ENCODE data around the gene SPPL3.

SPPL3 gene

GRCh38 chr12:120917748-120918147 is 13.6 kb upstream of the SPPL3 start:
- DNase-seq: no peak

GRCh38 chr12:120916561-120916960 is 12.4 kb upstream of the SPPL3 start:
- DNase-seq: no peak

DNA sequence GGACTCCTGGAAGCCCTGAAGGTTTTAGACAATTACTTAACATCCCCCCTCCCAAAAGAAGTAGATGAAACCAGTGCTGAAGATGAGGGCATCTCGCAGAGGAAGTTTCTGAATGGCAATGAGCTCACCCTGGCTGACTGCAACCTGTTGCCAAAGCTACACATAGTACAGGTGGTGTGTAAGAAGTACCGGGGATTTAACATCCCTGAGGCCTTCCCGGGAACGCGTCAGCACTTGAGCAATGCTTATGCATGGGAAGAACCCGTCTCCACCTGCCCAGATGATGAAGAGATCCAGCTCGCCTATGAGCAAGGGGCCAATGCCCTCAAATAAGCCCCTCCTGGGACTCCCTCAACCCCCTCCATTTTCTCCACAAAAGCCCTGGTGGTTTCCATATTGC is 10.6 kb upstream of the SPPL3 start:
- DNase-seq: no peak

- DNase-seq: peak; percentile 23
These were observed 5.6 kb upstream of the SPPL3 start for GRCh38 chr12:120909633-120910298.

DNA sequence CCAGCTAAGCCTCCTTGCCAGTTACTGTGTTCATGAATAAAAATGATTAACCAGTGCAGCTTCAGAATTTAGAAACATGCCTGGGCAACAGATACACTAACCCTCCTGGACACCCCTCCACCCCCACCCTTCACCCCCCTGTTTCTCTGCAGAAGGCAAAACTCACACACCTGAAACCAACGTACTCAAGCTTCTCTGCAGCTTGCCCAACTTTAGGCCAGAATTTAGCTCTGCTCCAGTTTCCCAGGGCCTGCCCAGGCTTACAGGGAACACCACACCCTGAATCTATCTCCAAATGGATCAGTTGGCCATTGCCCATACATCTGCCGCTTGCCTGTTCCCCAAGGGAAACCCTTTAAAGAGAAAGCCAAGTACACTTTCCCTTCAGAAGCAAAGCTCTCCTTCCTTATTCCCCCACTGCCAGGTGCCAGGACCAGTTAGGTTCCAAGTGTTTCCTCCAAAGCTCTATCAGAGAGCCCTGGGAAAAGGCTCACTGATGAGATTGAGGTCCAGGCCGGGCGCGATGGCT is 1.8 kb upstream of the SPPL3 start:
- no peak for DNase-seq

- DNase-seq: peak; percentile 60
These were observed 554 bp downstream of the SPPL3 start for GRCh38 chr12:120903412-120904196.

GRCh38 chr12:120902846-120903411 is 1.2 kb downstream of the SPPL3 start:
- no peak for DNase-seq

DNA sequence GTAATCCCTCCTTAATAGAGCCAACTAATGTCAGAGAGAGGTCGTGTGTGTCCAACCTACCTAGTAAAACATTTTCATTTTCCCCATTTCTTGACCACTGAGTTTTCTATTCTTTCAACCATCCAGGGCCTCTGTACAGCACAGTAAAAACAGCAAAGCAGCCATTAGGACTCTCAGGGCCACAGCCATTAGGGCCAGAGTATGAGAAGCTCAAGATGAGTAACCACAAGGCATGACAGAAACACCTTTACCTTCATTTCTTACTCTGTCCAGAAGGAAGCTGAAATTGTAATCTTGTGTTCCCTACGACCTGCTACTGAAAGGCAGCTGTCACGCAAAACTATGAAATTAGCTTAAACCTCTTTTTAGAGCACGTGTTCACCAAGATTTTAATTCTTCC is 2.3 kb downstream of the SPPL3 start:
- DNase-seq: no peak

DNA sequence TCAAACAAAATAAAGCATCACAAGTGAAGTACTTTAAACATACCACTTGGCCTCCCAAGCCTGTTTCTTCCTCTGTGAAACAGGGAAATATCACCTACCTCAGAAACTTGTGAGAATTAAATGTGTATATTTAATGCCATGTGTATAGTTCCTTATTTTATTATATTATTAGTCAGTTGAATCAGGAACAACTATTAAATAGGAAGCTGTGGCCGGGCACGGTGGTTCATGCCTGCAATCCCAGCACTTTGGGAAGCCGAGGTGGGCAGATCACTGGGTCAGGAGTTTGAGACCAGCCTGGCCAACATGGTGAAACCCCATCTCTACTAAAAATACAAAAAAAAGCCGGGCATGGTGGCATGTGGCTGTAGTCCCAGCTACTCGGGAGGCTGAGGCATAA is 3.1 kb downstream of the SPPL3 start:
- DNase-seq: peak; percentile 36

GRCh38 chr12:120895532-120895931 is 8.6 kb downstream of the SPPL3 start:
- no peak for DNase-seq

- peak; percentile 74 for DNase-seq
These were observed 11.9 kb downstream of the SPPL3 start for GRCh38 chr12:120892265-120892664.

DNA sequence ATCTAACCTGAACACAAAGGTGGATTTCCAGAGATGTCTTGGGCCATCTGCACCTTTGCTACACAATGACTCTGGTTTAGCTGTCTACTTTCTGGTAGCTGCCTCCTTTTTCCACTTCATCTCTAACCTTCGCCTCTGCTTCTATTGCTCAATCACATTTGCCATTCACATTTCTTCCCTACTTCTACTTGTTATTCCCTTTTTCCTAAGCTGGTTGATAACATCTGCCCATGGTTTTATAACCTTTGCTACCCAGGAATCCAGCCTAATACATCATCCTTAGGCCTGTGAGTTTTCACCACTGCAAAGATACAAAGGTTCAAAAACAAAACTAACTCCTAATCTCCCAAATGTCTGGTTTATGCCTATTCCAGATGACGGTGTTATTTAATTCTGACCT is 13.2 kb downstream of the SPPL3 start:
- DNase-seq: no peak

- DNase-seq: no peak
These were observed 16.7 kb downstream of the SPPL3 start for GRCh38 chr12:120887253-120888043.

- DNase-seq: no peak
These were observed 17.7 kb downstream of the SPPL3 start for GRCh38 chr12:120886199-120887018.

DNA sequence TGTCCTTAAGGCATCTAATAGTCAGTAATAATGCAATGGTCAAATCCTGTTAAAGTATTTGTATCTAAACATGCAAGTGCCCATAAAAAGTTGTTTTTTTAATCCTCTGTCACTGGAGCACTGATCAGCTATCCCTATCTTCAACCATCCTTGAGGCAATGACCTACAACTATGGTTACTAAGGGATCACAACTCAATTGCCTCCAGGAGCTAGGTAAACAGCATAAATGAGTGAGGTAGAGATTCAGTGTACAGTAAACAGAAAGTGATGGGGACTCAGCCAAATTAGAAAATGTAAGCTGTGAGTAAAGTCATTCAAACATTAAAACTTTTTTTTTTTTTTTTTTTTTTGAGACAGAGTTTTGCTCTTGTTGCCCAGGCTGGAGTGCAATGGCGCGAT is 18.6 kb downstream of the SPPL3 start:
- DNase-seq: no peak

DNA sequence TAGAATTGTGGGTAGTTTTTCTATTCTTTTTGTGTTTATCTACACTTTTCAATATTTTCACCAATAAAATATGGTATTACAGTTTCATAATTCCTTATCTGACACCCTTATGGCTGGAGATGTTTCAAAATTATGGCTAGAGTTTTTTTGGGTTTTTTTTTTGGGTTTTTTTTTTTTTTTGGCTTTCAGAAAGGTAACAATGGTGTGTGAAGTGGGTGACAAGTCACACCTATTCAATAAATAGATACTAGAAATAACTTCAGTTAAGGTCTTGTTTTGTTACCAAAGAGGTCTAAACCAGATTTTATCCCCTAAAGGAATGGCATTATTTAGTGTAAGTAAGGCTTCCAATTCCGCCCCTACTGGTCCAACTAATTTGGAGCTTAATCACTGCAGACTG is 19.5 kb downstream of the SPPL3 start:
- DNase-seq: no peak

GRCh38 chr12:120882055-120882555 is 22.1 kb downstream of the SPPL3 start:
- no peak for DNase-seq

- peak; percentile 28 for DNase-seq
These were observed 24.3 kb downstream of the SPPL3 start for GRCh38 chr12:120879718-120880300.

- no peak for DNase-seq
These were observed 25.1 kb downstream of the SPPL3 start for GRCh38 chr12:120879102-120879501.

GRCh38 chr12:120874547-120875245 is 29.5 kb downstream of the SPPL3 start:
- DNase-seq: no peak

GRCh38 chr12:120873226-120873625 is 30.9 kb downstream of the SPPL3 start:
- DNase-seq: peak; percentile 50
